Vagina (tissue), 2 donors: ENCODE measurements around the gene BCL2L13. TPM values are rescaled to one million over a fixed set of nuclear protein-coding genes. Genes with fewer than 3 reads are reported as not detected.

Source experiments
- DNase-seq, 2 donors: peaks; one replicate each; pipeline ENCODE4 v3.0.0-alpha.2; 2017; ENCODE audit errors: extremely low spot score in 2 of 2
- H3K27ac ChIP-seq: fragments of 200-600 bp; sonication (generic); one replicate; pipeline ENCODE4 v1.5.1; 2019
- H3K27me3 ChIP-seq: fragments of 200-600 bp; sonication (generic); one replicate; pipeline ENCODE4 v1.5.1; 2019
- H3K36me3 ChIP-seq, 2 donors: fragments of 200-600 bp; sonication (generic); one replicate each; pipeline ENCODE4 v1.5.1; 2017 to 2019
- H3K4me1 ChIP-seq: fragments of 200-600 bp; sonication (generic); one replicate; pipeline ENCODE4 v1.5.1; 2019
- H3K4me3 ChIP-seq, 2 donors: fragments of 200-600 bp; sonication (generic); 1 replicate in 1 of 2; 2 replicates in 1 of 2; pipeline ENCODE4 v1.5.1; 2016 to 2019
- H3K9me3 ChIP-seq: fragments of 200-600 bp; sonication (generic); one replicate; pipeline ENCODE4 v1.5.1; 2019
- CTCF ChIP-seq, 3 experiments: fragments of 450-650 bp in 2 of 3; fragments of 200-600 bp in 1 of 3; sonication (generic) in 1 of 3; IDR thresholded peaks; one replicate each; pipeline ENCODE4 v1.5.1; 2017 to 2019; ENCODE audit warnings: antibody characterized with exemption in 3 of 3, mild to moderate bottlenecking in 2 of 3, moderate library complexity in 2 of 3
- POLR2A ChIP-seq, 2 donors: fragments of 450-650 bp; IDR thresholded peaks; one replicate each; pipeline ENCODE4 v1.6.1; 2017; ENCODE audit warnings: antibody characterized with exemption in 2 of 2, mild to moderate bottlenecking in 2 of 2, moderate library complexity in 2 of 2
- POLR2AphosphoS5 ChIP-seq, 2 donors: sonication (generic); formaldehyde crosslinking; IDR thresholded peaks; one replicate each; pipeline ENCODE4 v1.9.0; 2017; ENCODE audit warnings: antibody characterized with exemption in 2 of 2, mild to moderate bottlenecking in 2 of 2, low read depth in 1 of 2; ENCODE audit not compliant: insufficient read depth in 1 of 2
- intact Hi-C: fragments of 100-400 bp; cut with DNase I; formaldehyde crosslinking; loops from one replicate; pipeline ENCODE4 v1.15.1; 2023
- total RNA-seq: library from RNA; depleted of rRNA; stranded (reverse); fragments of >200 nt; gene quantifications from one replicate; pipeline ENCODE4 v1.2.3, GENCODE V29; 2016

The BCL2L13 gene
- total RNA-seq, 1 donor from 2014 or later = 41.3 TPM

DNA sequence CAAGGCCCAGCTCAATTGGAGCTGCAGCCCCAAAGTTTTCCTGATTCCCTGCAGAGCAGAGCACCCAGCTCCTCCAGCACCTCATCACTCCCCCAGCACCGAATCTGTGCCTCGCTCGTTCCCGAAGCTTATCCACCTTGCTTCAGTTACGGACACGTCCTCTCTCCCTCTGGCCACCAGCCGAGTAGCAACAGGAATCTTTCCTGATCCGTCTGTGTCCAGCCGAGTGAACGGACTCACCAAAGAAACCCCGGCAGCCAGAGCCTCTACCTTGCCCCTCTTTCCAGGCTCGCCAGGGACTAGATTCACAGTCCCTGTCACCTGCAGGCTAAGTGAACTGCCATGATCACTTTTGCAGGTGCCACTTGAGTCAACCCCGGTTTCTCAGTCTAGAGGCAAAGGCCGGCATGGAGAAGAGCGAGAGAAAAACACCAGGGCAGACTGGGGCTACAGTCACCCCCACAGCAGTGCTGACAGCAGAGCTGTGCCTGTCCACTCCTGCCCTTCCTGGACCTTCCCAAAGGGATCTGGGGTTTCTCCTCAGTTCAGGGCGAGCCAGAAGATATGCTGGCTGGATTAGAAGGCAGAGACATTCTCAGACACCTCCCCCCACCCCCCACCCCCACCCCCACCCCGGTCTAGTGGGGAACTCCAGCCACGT, 103.4 kb downstream of the BCL2L13 start:
- no peak overlapping the region for H3K4me3 ChIP-seq
- H3K27ac ChIP-seq = no peak overlapping the region
- H3K27me3 ChIP-seq = no peaks in the 10 kb centered on the region
- DNase-seq = no peak
- intact Hi-C loops = no loop called here
- no peaks in the 10 kb centered on the region for H3K9me3 ChIP-seq
- TF ChIP-seq POLR2AphosphoS5 (IDR thresholded peaks at IDR 0.05; ENCODE audit: insufficient read depth in 1 of 2, low read depth in 1 of 2) (no peak), CTCF (IDR thresholded peaks at IDR 0.05) (no peak), POLR2A (IDR thresholded peaks at IDR 0.05) (no peak)
- peaks cover 6% of the 10 kb centered on the region for H3K4me1 ChIP-seq
- peaks cover 0 to 5% of the 10 kb centered on the region in 2 donors for H3K36me3 ChIP-seq

- Histone ChIP-seq H3K27me3 (no peaks in the 10 kb centered on the region), H3K9me3 (no peaks in the 10 kb centered on the region), H3K4me3 (no peak overlapping the region), H3K27ac (no peak overlapping the region), H3K36me3 (peaks cover 0 to 4% of the 10 kb centered on the region in 2 donors), H3K4me1 (peaks cover 6% of the 10 kb centered on the region)
- TF ChIP-seq POLR2A (IDR thresholded peaks at IDR 0.05) = no peak
- peak; percentile 23 to 70 (median 48) for TF ChIP-seq CTCF (IDR thresholded peaks at IDR 0.05)
- intact Hi-C loops = no loop called here
- DNase-seq = no peak
These were observed 104.0 kb downstream of the BCL2L13 start for GRCh38 chr22:17742527-17742902.

GRCh38 chr22:17743661-17744411, 105.3 kb downstream of the BCL2L13 start:
- TF ChIP-seq POLR2AphosphoS5 (IDR thresholded peaks at IDR 0.05; ENCODE audit: insufficient read depth in 1 of 2, low read depth in 1 of 2) (no peak), CTCF (IDR thresholded peaks at IDR 0.05) (no peak), POLR2A (IDR thresholded peaks at IDR 0.05) (no peak)
- Histone ChIP-seq H3K27ac (no peak overlapping the region), H3K9me3 (no peaks in the 10 kb centered on the region), H3K4me3 (no peak overlapping the region), H3K4me1 (peaks cover 6% of the 10 kb centered on the region), H3K27me3 (no peaks in the 10 kb centered on the region), H3K36me3 (no peaks in the 10 kb centered on the region)
- intact Hi-C loops = no loop called here
- DNase-seq = no peak

- intact Hi-C loops = no loop called here
- TF ChIP-seq CTCF (IDR thresholded peaks at IDR 0.05) (no peak), POLR2A (IDR thresholded peaks at IDR 0.05) (no peak), POLR2AphosphoS5 (IDR thresholded peaks at IDR 0.05; ENCODE audit: insufficient read depth in 1 of 2, low read depth in 1 of 2) (no peak)
- Histone ChIP-seq H3K9me3 (no peaks in the 10 kb centered on the region), H3K4me1 (peaks cover 6% of the 10 kb centered on the region), H3K36me3 (no peaks in the 10 kb centered on the region), H3K4me3 (no peak overlapping the region), H3K27ac (no peak overlapping the region), H3K27me3 (no peaks in the 10 kb centered on the region)
- DNase-seq = no peak
These were observed 105.9 kb downstream of the BCL2L13 start for GRCh38 chr22:17744430-17744829.

DNA sequence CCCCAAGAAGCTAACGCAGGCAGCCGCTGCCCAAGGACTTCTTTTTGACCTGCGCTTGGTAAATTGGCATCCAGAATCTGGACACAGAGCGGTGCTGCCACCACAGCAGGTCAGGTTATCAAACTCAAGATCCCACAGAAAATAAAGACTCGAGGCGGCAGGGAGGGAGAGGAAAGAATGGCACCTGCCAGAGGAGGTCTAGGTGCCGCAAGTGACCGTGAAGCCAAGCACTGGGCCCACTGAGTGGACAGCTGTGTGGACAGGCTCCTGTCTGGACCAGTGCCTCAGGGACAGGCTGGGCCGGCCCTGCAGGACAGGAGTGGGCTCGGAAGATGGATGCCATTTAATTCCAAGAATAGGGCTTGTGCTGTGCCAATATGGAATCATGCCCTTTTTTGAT, 108.4 kb downstream of the BCL2L13 start:
- TF ChIP-seq POLR2AphosphoS5 (IDR thresholded peaks at IDR 0.05; ENCODE audit: insufficient read depth in 1 of 2, low read depth in 1 of 2) = no peak
- TF ChIP-seq POLR2A (IDR thresholded peaks at IDR 0.05) = no peak
- TF ChIP-seq CTCF (IDR thresholded peaks at IDR 0.05) = no peak
- no peaks in the 10 kb centered on the region for H3K36me3 ChIP-seq
- H3K27ac ChIP-seq = no peak overlapping the region
- intact Hi-C loops = no loop called here
- H3K4me3 ChIP-seq = no peak overlapping the region
- no peaks in the 10 kb centered on the region for H3K27me3 ChIP-seq
- no peaks in the 10 kb centered on the region for H3K9me3 ChIP-seq
- H3K4me1 ChIP-seq = peaks cover 6% of the 10 kb centered on the region
- no peak for DNase-seq
